ENCODE measurements around the gene BTRC. TPM values are rescaled to one million over a fixed set of nuclear protein-coding genes. Genes with fewer than 3 reads are reported as not detected.
A peak's percentile ranks its signal among the peaks of the same experiment; 100 is the strongest.

BTRC gene
- total and polyA plus RNA-seq, 2 experiments from 2014 or later, result 8.4 to 11.4 TPM

GRCh38 chr10:101310529-101311184, 43.3 kb upstream of the BTRC start:
- Histone ChIP-seq H3K36me3 (ENCODE audit: low read depth) (no peaks in the 10 kb centered on the region), H3K4me2 (ENCODE audit: unreplicated experiment) (no peak overlapping the region), H3K9ac (no peak overlapping the region), H3K27ac (no peak overlapping the region), H3K9me3 (ENCODE audit: low read depth) (no peaks in the 10 kb centered on the region), H3K4me3 (no peak overlapping the region), H3K4me1 (ENCODE audit: insufficient read depth) (no peaks in the 10 kb centered on the region), H3K9me2 (ENCODE audit: insufficient read depth) (no peaks in the 10 kb centered on the region), H3K27me3 (replicated peaks; ENCODE audit: insufficient read depth) (peaks cover 54% of the 10 kb centered on the region), H3K79me2 (ENCODE audit: insufficient read depth) (no peaks in the 10 kb centered on the region), H2AFZ (peak overlapping the region; percentile 32; the same call in 1 of the 2 replicates), H4K20me1 (ENCODE audit: insufficient read depth) (no peaks in the 10 kb centered on the region), H3F3A (ENCODE audit: insufficient read depth) (no peaks in the 10 kb centered on the region)
- 11 to 13% methylated on average over 22 to 25 of the region's 25 CpGs for WGBS, 2 experiments (ENCODE audit: low coverage in 1 of 2, low lambda C conversion rate in 2 of 2, missing lambda C conversion rate in 2 of 2)
- no peak for DNase-seq
- in situ Hi-C loops (cut with MboI), result no loop called here
- TF ChIP-seq EZH2phosphoT487 (IDR thresholded peaks at IDR 0.05; ENCODE audit: insufficient read depth, low read depth), result no peak
- no peak for TF ChIP-seq EZH2 (IDR thresholded peaks at IDR 0.05; ENCODE audit: insufficient read depth, poor library complexity, severe bottlenecking)

GRCh38 chr10:101311185-101312066, 42.5 kb upstream of the BTRC start:
- in situ Hi-C loops (cut with MboI), result no loop called here
- Histone ChIP-seq H3K27ac (no peak overlapping the region), H3F3A (ENCODE audit: insufficient read depth) (no peaks in the 10 kb centered on the region), H3K4me1 (ENCODE audit: insufficient read depth) (no peaks in the 10 kb centered on the region), H3K9me2 (ENCODE audit: insufficient read depth) (no peaks in the 10 kb centered on the region), H3K36me3 (ENCODE audit: low read depth) (no peaks in the 10 kb centered on the region), H3K4me2 (ENCODE audit: unreplicated experiment) (no peak overlapping the region), H3K27me3 (replicated peaks; ENCODE audit: insufficient read depth) (peaks cover 46% of the 10 kb centered on the region), H2AFZ (no peak overlapping the region), H3K9me3 (ENCODE audit: low read depth) (no peaks in the 10 kb centered on the region), H4K20me1 (ENCODE audit: insufficient read depth) (no peaks in the 10 kb centered on the region), H3K9ac (no peak overlapping the region), H3K79me2 (ENCODE audit: insufficient read depth) (no peaks in the 10 kb centered on the region), H3K4me3 (no peak overlapping the region)
- no peak for TF ChIP-seq EZH2 (IDR thresholded peaks at IDR 0.05; ENCODE audit: insufficient read depth, poor library complexity, severe bottlenecking)
- no peak for TF ChIP-seq EZH2phosphoT487 (IDR thresholded peaks at IDR 0.05; ENCODE audit: insufficient read depth, low read depth)
- DNase-seq, result peak; percentile 20
- 25% methylated on average over 14 to 15 of the region's 15 CpGs for WGBS, 2 experiments (ENCODE audit: low coverage in 1 of 2, low lambda C conversion rate in 2 of 2, missing lambda C conversion rate in 2 of 2)

- no peak overlapping the region for H2AFZ ChIP-seq
- no peak overlapping the region for H3K4me2 ChIP-seq (ENCODE audit: unreplicated experiment)
- no peaks in the 10 kb centered on the region for H3F3A ChIP-seq (ENCODE audit: insufficient read depth)
- H3K27me3 ChIP-seq (replicated peaks; ENCODE audit: insufficient read depth), result peaks cover 24% of the 10 kb centered on the region
- no peaks in the 10 kb centered on the region for H4K20me1 ChIP-seq (ENCODE audit: insufficient read depth)
- in situ Hi-C loops (cut with MboI), result no loop called here
- no peak overlapping the region for H3K9ac ChIP-seq
- peak; percentile 38 for DNase-seq
- no peaks in the 10 kb centered on the region for H3K4me1 ChIP-seq (ENCODE audit: insufficient read depth)
- 57 to 65% methylated on average over 3 of the region's 3 CpGs for WGBS, 2 experiments (ENCODE audit: low coverage in 1 of 2, low lambda C conversion rate in 2 of 2, missing lambda C conversion rate in 2 of 2)
- no peaks in the 10 kb centered on the region for H3K9me3 ChIP-seq (ENCODE audit: low read depth)
- H3K79me2 ChIP-seq (ENCODE audit: insufficient read depth), result no peaks in the 10 kb centered on the region
- no peak overlapping the region for H3K4me3 ChIP-seq
- H3K9me2 ChIP-seq (ENCODE audit: insufficient read depth), result no peaks in the 10 kb centered on the region
- H3K36me3 ChIP-seq (ENCODE audit: low read depth), result no peaks in the 10 kb centered on the region
- H3K27ac ChIP-seq, result no peak overlapping the region
- TF ChIP-seq EZH2 (IDR thresholded peaks at IDR 0.05; ENCODE audit: insufficient read depth, poor library complexity, severe bottlenecking), result no peak
- no peak for TF ChIP-seq EZH2phosphoT487 (IDR thresholded peaks at IDR 0.05; ENCODE audit: insufficient read depth, low read depth)
Measured at GRCh38 chr10:101319241-101319915, 34.6 kb upstream of the BTRC start.

GRCh38 chr10:101321073-101321472, 32.9 kb upstream of the BTRC start:
- in situ Hi-C loops (cut with MboI), result no loop called here

More at GRCh38 chr10:101321073-101321472, 32.9 kb upstream of the BTRC start:
- DNase-seq, result no peak
- H3K27me3 ChIP-seq (replicated peaks; ENCODE audit: insufficient read depth), result peaks cover 39% of the 10 kb centered on the region
- H3F3A ChIP-seq (ENCODE audit: insufficient read depth), result no peaks in the 10 kb centered on the region
- H3K9ac ChIP-seq, result no peak overlapping the region
- no peaks in the 10 kb centered on the region for H4K20me1 ChIP-seq (ENCODE audit: insufficient read depth)
- no peak overlapping the region for H3K4me3 ChIP-seq
- H3K4me1 ChIP-seq (ENCODE audit: insufficient read depth), result no peaks in the 10 kb centered on the region
- H3K36me3 ChIP-seq (ENCODE audit: low read depth), result no peaks in the 10 kb centered on the region
- 52 to 54% methylated on average over 4 of the region's 4 CpGs for WGBS, 2 experiments (ENCODE audit: low coverage in 1 of 2, low lambda C conversion rate in 2 of 2, missing lambda C conversion rate in 2 of 2)
- no peak overlapping the region for H3K27ac ChIP-seq
- H3K9me2 ChIP-seq (ENCODE audit: insufficient read depth), result no peaks in the 10 kb centered on the region
- no peak overlapping the region for H3K4me2 ChIP-seq (ENCODE audit: unreplicated experiment)
- no peak for TF ChIP-seq EZH2 (IDR thresholded peaks at IDR 0.05; ENCODE audit: insufficient read depth, poor library complexity, severe bottlenecking)
- no peak overlapping the region for H2AFZ ChIP-seq
- H3K9me3 ChIP-seq (ENCODE audit: low read depth), result no peaks in the 10 kb centered on the region
- no peaks in the 10 kb centered on the region for H3K79me2 ChIP-seq (ENCODE audit: insufficient read depth)
